Kidney (tissue), 14 donors: ENCODE measurements around the gene PLXNA2. TPM values are rescaled to one million over a fixed set of nuclear protein-coding genes. Genes with fewer than 3 reads are reported as not detected.

ENCODE experiments used
- DNase-seq, 5 donors: peaks; one replicate each; pipeline ENCODE4 v3.0.0-alpha.2; 2013 to 2020
- FAIRE-seq: peaks from 2 replicates; lab custom pipeline; 2012; peaks lifted over from hg19 to GRCh38; lab: Jason Lieb, UNC
- H3K27ac ChIP-seq, 2 donors: one replicate each; pipeline ENCODE4 v1.7.0; 2013; ENCODE audit warnings: low read depth in 2 of 2, low read length in 2 of 2, inconsistent platforms in 1 of 2
- H3K27me3 ChIP-seq: one replicate; pipeline ENCODE4 v1.7.1; 2013; ENCODE audit warnings: low read length, inconsistent platforms; ENCODE audit not compliant: control insufficient read depth, insufficient read depth
- H3K36me3 ChIP-seq, 3 donors: one replicate each; pipeline versions ENCODE4 v1.7.0 to v1.7.1; 2013; ENCODE audit warnings: low read length in 3 of 3, control low read depth in 1 of 3, inconsistent platforms in 1 of 3; ENCODE audit not compliant: insufficient read depth in 3 of 3, control insufficient read depth in 2 of 3
- H3K4me1 ChIP-seq, 3 donors: one replicate each; pipeline versions ENCODE4 v1.7.0 to v1.7.1; 2013; ENCODE audit warnings: low read length in 3 of 3, inconsistent platforms in 1 of 3, low read depth in 1 of 3; ENCODE audit not compliant: control insufficient read depth in 2 of 3, insufficient read depth in 2 of 3
- H3K4me3 ChIP-seq, 3 donors: one replicate each; pipeline versions ENCODE4 v1.7.0 to v1.8.1; 2013; ENCODE audit warnings: low read length in 3 of 3, control low read depth in 1 of 3, inconsistent platforms in 1 of 3
- H3K9ac ChIP-seq, 3 donors: one replicate each; pipeline versions ENCODE4 v1.7.0 to v1.7.1; 2013; ENCODE audit warnings: low read length in 3 of 3, control low read depth in 1 of 3, inconsistent platforms in 1 of 3
- H3K9me3 ChIP-seq, 3 donors: one replicate each; pipeline versions ENCODE4 v1.7.0 to v1.7.1; 2013; ENCODE audit warnings: low read length in 3 of 3, control low read depth in 1 of 3, inconsistent platforms in 1 of 3; ENCODE audit not compliant: control insufficient read depth in 2 of 3, insufficient read depth in 1 of 3
- CTCF ChIP-seq: IDR thresholded peaks from 3 replicates; pipeline ENCODE4 v1.5.1; 2012; ENCODE audit warnings: mild to moderate bottlenecking, moderate library complexity, borderline replicate concordance; ENCODE audit not compliant: insufficient read depth; ENCODE audit errors: extremely low read depth
- intact Hi-C: fragments of 100-400 bp; cut with DNase I; formaldehyde crosslinking; loops from one replicate; pipeline ENCODE4 v1.11.1; 2022
- polyA plus RNA-seq: library from polyadenylated mRNA; stranded (reverse); fragments of 350-450 nt; fragmentation: Illumina TruSeq; extraction: RNeasy Lipid Tissue Mini Kit (QIAGEN cat#74804); gene quantifications from one replicate; pipeline ENCODE4 v1.2.3, GENCODE V29; 2014; ENCODE audit warnings: low read depth, low replicate concordance; ENCODE audit not compliant: insufficient read depth
- total RNA-seq: library from RNA; stranded (reverse); fragmentation: NEBNext Ultra II Directional; extraction: Animal tissue kit (Norgen Biotek cat#: 25700); gene quantifications from one replicate; pipeline ENCODE4 v1.2.1, GENCODE V29; 2021
- donor health status: control.
- donor health status: control.
- donor health status: control.
- donor health status: control.
- donor health status: control.
- donor health status: DM: yes; HTN: yes; CAD: no.
- donor health status: Normal renal cell carcinoma (clear cell type).

Gene PLXNA2
- total and polyA plus RNA-seq, 2 donors from 2014 or later: 2.4 to 27.9 TPM

GRCh38 chr1:208205216-208206013 lies 38.8 kb downstream of the PLXNA2 start:
- DNase-seq (no peak), FAIRE-seq (no peak)
- TF ChIP-seq CTCF: no peak
- no peaks in the 10 kb centered on the region for H3K36me3 ChIP-seq
- H3K4me1 ChIP-seq: peaks cover 3 to 22% (median 17%) of the 10 kb centered on the region in 3 donors
- no peak overlapping the region for H3K4me3 ChIP-seq
- no peaks in the 10 kb centered on the region for H3K27me3 ChIP-seq
- no peak overlapping the region for H3K9ac ChIP-seq
- intact Hi-C loops: no loop called here
- no peaks in the 10 kb centered on the region for H3K9me3 ChIP-seq
- H3K27ac ChIP-seq: no peak overlapping the region

- intact Hi-C loops: no loop called here
- TF ChIP-seq CTCF: no peak
- no peak overlapping the region for H3K4me3 ChIP-seq
- H3K9me3 ChIP-seq: no peaks in the 10 kb centered on the region
- H3K4me1 ChIP-seq: peaks cover 3 to 22% (median 17%) of the 10 kb centered on the region in 3 donors
- H3K9ac ChIP-seq: no peak overlapping the region
- no peaks in the 10 kb centered on the region for H3K36me3 ChIP-seq
- FAIRE-seq: no peak
- no peak overlapping the region for H3K27ac ChIP-seq
- no peaks in the 10 kb centered on the region for H3K27me3 ChIP-seq
- no peak for DNase-seq
Observed at GRCh38 chr1:208204779-208205178, 39.4 kb downstream of the PLXNA2 start.

- Histone ChIP-seq H3K4me1 (peaks cover 3 to 22% (median 17%) of the 10 kb centered on the region in 3 donors), H3K4me3 (no peak overlapping the region), H3K36me3 (no peaks in the 10 kb centered on the region), H3K27ac (no peak overlapping the region), H3K9me3 (no peaks in the 10 kb centered on the region), H3K27me3 (no peaks in the 10 kb centered on the region), H3K9ac (no peak overlapping the region)
- intact Hi-C loops: no loop called here
- DNase-seq (no peak), FAIRE-seq (no peak)
- no peak for TF ChIP-seq CTCF
Observed at GRCh38 chr1:208203848-208204609, 40.2 kb downstream of the PLXNA2 start.
